KMS-11 (cell line): ENCODE results near the gene GDAP1L1.

Experiments
- H2AFZ ChIP-seq: fragments of 200-600 bp; sonication (generic); 2 replicates; pipeline ENCODE4 v1.6.1; 2016; ENCODE audit warnings: antibody characterized with exemption, mixed run types, low read depth
- H3K27ac ChIP-seq: fragments of 200-600 bp; sonication (generic); 2 replicates; pipeline ENCODE4 v1.6.1; 2016; ENCODE audit warnings: mild to moderate bottlenecking, mixed run types
- H3K27me3 ChIP-seq: fragments of 200-600 bp; sonication (generic); 2 replicates; pipeline ENCODE4 v1.6.1; 2017; ENCODE audit warnings: mild to moderate bottlenecking, low read depth, mixed run types, moderate library complexity; ENCODE audit not compliant: insufficient read depth
- H3K36me3 ChIP-seq: fragments of 200-600 bp; sonication (generic); 2 replicates; pipeline ENCODE4 v1.6.1; 2017; ENCODE audit warnings: mild to moderate bottlenecking, mixed run types; ENCODE audit not compliant: insufficient read depth
- H3K4me1 ChIP-seq: fragments of 200-600 bp; sonication (generic); 2 replicates; pipeline ENCODE4 v1.6.1; 2016; ENCODE audit warnings: mild to moderate bottlenecking, low read depth, mixed run types; ENCODE audit not compliant: poor library complexity, severe bottlenecking
- H3K4me2 ChIP-seq: fragments of 200-600 bp; sonication (generic); 2 replicates; pipeline ENCODE4 v1.7.0; 2016; ENCODE audit warnings: mild to moderate bottlenecking, mixed run types
- H3K4me3 ChIP-seq: fragments of 200-600 bp; sonication (generic); IDR thresholded peaks from 2 replicates; pipeline ENCODE4 v1.6.1; 2017; ENCODE audit warnings: low read depth, low read length, mixed read lengths; ENCODE audit not compliant: insufficient read depth
- H3K79me2 ChIP-seq: fragments of 200-600 bp; sonication (generic); 2 replicates; pipeline ENCODE4 v1.6.1; 2016; ENCODE audit warnings: low read depth, mixed run types; ENCODE audit not compliant: insufficient read depth
- H3K9ac ChIP-seq: fragments of 200-600 bp; sonication (generic); 2 replicates; pipeline ENCODE4 v1.6.1; 2016; ENCODE audit warnings: mild to moderate bottlenecking, mixed run types
- H4K20me1 ChIP-seq: fragments of 200-600 bp; sonication (generic); 2 replicates; pipeline ENCODE4 v1.6.1; 2016; ENCODE audit warnings: mild to moderate bottlenecking, mixed run types; ENCODE audit not compliant: insufficient read depth
- CTCF ChIP-seq: fragments of 200-600 bp; sonication (generic); conservative IDR thresholded peaks from 2 replicates; pipeline ENCODE4 v1.6.1; 2017; ENCODE audit warnings: low read depth, mild to moderate bottlenecking, antibody characterized with exemption, low read length, moderate library complexity, mixed read lengths

The GDAP1L1 gene

GRCh38 chr20:44223721-44224120 lies 23.4 kb upstream of the GDAP1L1 start:
- H3K4me1 ChIP-seq, result no peaks in the 10 kb centered on the region
- H3K36me3 ChIP-seq, result no peaks in the 10 kb centered on the region
- H3K27ac ChIP-seq, result no peak overlapping the region
- no peaks in the 10 kb centered on the region for H4K20me1 ChIP-seq
- no peak overlapping the region for H3K4me3 ChIP-seq
- H3K79me2 ChIP-seq, result no peaks in the 10 kb centered on the region
- no peak for TF ChIP-seq CTCF
- H2AFZ ChIP-seq, result no peak overlapping the region
- no peak overlapping the region for H3K4me2 ChIP-seq
- no peak overlapping the region for H3K9ac ChIP-seq
- no peaks in the 10 kb centered on the region for H3K27me3 ChIP-seq

- Histone ChIP-seq H3K27ac (no peak overlapping the region), H3K4me1 (no peaks in the 10 kb centered on the region), H3K9ac (no peak overlapping the region), H3K36me3 (no peaks in the 10 kb centered on the region), H3K79me2 (no peaks in the 10 kb centered on the region), H4K20me1 (no peaks in the 10 kb centered on the region), H3K4me3 (no peak overlapping the region), H3K27me3 (no peaks in the 10 kb centered on the region), H3K4me2 (no peak overlapping the region), H2AFZ (no peak overlapping the region)
- no peak for TF ChIP-seq CTCF
These were observed 22.5 kb upstream of the GDAP1L1 start for GRCh38 chr20:44224637-44225036.

- no peak overlapping the region for H3K27ac ChIP-seq
- H2AFZ ChIP-seq, result no peak overlapping the region
- no peaks in the 10 kb centered on the region for H4K20me1 ChIP-seq
- H3K4me3 ChIP-seq, result no peak overlapping the region
- no peaks in the 10 kb centered on the region for H3K36me3 ChIP-seq
- no peaks in the 10 kb centered on the region for H3K4me1 ChIP-seq
- no peak overlapping the region for H3K9ac ChIP-seq
- no peaks in the 10 kb centered on the region for H3K79me2 ChIP-seq
- H3K27me3 ChIP-seq, result no peaks in the 10 kb centered on the region
- H3K4me2 ChIP-seq, result no peak overlapping the region
- no peak for TF ChIP-seq CTCF
These were observed 18.4 kb upstream of the GDAP1L1 start for GRCh38 chr20:44228465-44229258.

- no peak for TF ChIP-seq CTCF
- no peak overlapping the region for H3K4me2 ChIP-seq
- H2AFZ ChIP-seq, result no peak overlapping the region
- H3K9ac ChIP-seq, result no peak overlapping the region
- no peaks in the 10 kb centered on the region for H3K79me2 ChIP-seq
- H4K20me1 ChIP-seq, result no peaks in the 10 kb centered on the region
- H3K27me3 ChIP-seq, result no peaks in the 10 kb centered on the region
- H3K27ac ChIP-seq, result no peak overlapping the region
- H3K4me1 ChIP-seq, result peaks cover 8% of the 10 kb centered on the region
- no peaks in the 10 kb centered on the region for H3K36me3 ChIP-seq
- no peak overlapping the region for H3K4me3 ChIP-seq
These were observed 15.9 kb upstream of the GDAP1L1 start for GRCh38 chr20:44231193-44231592.
